Mucosa of stomach (tissue), 1 donor: ENCODE measurements around the gene BEST2.
"Not testable (repeated sequence)": the region's sequence is repeated elsewhere in the genome, so short reads cannot be mapped to it uniquely, and the experiment has no call there.

Source experiments
- H3K27me3 ChIP-seq: one replicate; pipeline ENCODE4 v1.7.0; 2013; ENCODE audit warnings: mild to moderate bottlenecking, low read length; ENCODE audit not compliant: control insufficient read depth, insufficient read depth
- H3K36me3 ChIP-seq: one replicate; pipeline ENCODE4 v1.7.0; 2013; ENCODE audit warnings: low read length; ENCODE audit not compliant: control insufficient read depth, insufficient read depth
- H3K4me1 ChIP-seq: one replicate; pipeline ENCODE4 v1.7.0; 2013; ENCODE audit warnings: mild to moderate bottlenecking, low read length; ENCODE audit not compliant: control insufficient read depth, insufficient read depth
- H3K4me3 ChIP-seq: one replicate; pipeline ENCODE4 v1.7.0; 2013; ENCODE audit warnings: low read length
- H3K9ac ChIP-seq: one replicate; pipeline ENCODE4 v1.7.0; 2013; ENCODE audit warnings: mild to moderate bottlenecking, low read length, moderate library complexity
- H3K9me3 ChIP-seq: one replicate; pipeline ENCODE4 v1.7.0; 2013; ENCODE audit warnings: mild to moderate bottlenecking, low read length, moderate library complexity; ENCODE audit not compliant: control insufficient read depth
- donor health status: Pancreatic carcinoma.

The BEST2 gene

DNA sequence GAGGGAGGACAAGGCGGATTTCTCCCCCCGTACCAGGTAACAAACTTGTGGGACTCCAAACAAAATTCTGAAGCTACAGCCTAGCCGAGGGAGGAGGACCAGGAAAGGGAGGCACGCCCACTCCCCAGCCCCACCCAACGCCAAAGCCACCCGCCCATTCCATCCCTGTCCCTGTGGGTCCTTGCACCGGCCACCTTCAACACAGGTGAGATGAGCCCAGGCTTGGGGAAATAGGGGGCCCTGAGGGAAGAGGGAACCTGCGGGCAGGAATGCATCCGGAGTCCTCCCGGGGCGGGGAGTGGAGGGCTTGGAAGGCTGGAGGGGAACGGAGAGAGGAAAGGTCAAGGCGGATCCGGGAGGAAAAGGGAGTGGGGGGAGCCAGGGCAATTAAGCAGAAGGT is at the start of gene BEST2:
Gene BEST2, plus strand, starts transcription at position 157 of the 400 bp plus-strand sequence. CDS start 802 bp downstream, outside the sequence.
- Histone ChIP-seq H3K9me3 (no peaks in the 10 kb centered on the region), H3K4me3 (no peak within 1 kb of the TSS), H3K9ac (no peak within 1 kb of the TSS), H3K4me1 (no peaks in the 10 kb centered on the region), H3K36me3 (peaks cover 4% of the 10 kb centered on the region), H3K27me3 (peaks cover 23% of the 10 kb centered on the region)

GRCh38 chr19:12703046-12703445 is 48.5 kb upstream of the BEST2 start:
- no peaks in the 10 kb centered on the region for H3K27me3 ChIP-seq
- H3K9me3 ChIP-seq = no peaks in the 10 kb centered on the region
- H3K4me1 ChIP-seq = no peaks in the 10 kb centered on the region
- H3K36me3 ChIP-seq = peaks cover 6% of the 10 kb centered on the region
- no peak overlapping the region for H3K9ac ChIP-seq
- no peak overlapping the region for H3K4me3 ChIP-seq

- H3K4me3 ChIP-seq = no peak overlapping the region
- H3K36me3 ChIP-seq = peaks cover 6% of the 10 kb centered on the region
- no peaks in the 10 kb centered on the region for H3K4me1 ChIP-seq
- no peak overlapping the region for H3K9ac ChIP-seq
- no peaks in the 10 kb centered on the region for H3K27me3 ChIP-seq
- H3K9me3 ChIP-seq = no peaks in the 10 kb centered on the region
Observed at GRCh38 chr19:12705169-12705568, 46.4 kb upstream of the BEST2 start.

- H3K4me3 ChIP-seq = no peak overlapping the region
- H3K9ac ChIP-seq = no peak overlapping the region
- H3K4me1 ChIP-seq = no peaks in the 10 kb centered on the region
- peaks cover 6% of the 10 kb centered on the region for H3K36me3 ChIP-seq
- H3K27me3 ChIP-seq = no peaks in the 10 kb centered on the region
- H3K9me3 ChIP-seq = no peaks in the 10 kb centered on the region
Observed at GRCh38 chr19:12705654-12706331, 45.8 kb upstream of the BEST2 start.

DNA sequence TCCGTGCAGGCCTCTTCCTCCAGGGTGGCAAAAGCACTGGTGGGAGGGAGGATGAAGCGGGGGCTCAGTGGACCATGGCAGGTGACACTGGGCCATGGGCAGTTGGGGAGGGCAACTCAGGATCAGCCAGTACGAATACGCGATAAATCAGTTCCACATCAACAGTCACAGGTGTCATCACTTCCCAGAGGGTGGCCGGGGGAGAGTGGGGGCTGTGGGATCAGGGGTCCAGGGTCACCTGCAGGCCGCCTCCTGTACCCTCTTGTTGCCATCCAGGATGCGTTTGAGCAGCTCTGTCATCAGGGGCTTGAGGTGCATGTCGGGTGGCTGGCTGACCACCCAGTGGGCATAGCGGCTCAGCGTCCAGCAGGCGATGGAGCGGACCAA is 45.3 kb upstream of the BEST2 start:
- Histone ChIP-seq H3K9me3 (no peaks in the 10 kb centered on the region), H3K9ac (no peak overlapping the region), H3K27me3 (no peaks in the 10 kb centered on the region), H3K4me3 (no peak overlapping the region), H3K36me3 (peaks cover 10% of the 10 kb centered on the region), H3K4me1 (no peaks in the 10 kb centered on the region)

GRCh38 chr19:12708641-12709040 is 43.0 kb upstream of the BEST2 start:
- no peak overlapping the region for H3K9ac ChIP-seq
- peaks cover 8% of the 10 kb centered on the region for H3K36me3 ChIP-seq

DNA sequence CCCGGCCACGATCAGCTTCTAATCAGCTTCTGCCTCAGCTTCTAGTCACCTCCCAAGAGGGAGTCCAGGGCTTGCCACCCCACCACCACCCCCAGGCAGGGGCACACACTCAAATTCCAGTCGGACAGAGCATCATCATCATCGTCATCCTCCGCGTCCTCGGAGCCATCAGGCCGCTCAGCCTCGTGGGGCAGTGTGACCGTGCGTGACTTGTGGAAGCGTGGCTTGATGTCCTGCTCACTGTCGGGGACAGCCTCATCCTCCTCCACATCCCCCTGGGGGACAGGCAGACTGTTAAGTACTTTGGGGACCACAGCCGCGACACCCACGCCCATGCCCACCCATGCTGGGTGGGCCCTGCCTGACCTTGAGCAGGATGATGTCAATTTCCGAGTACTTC is 40.4 kb upstream of the BEST2 start:
- Histone ChIP-seq H3K4me1 (no peaks in the 10 kb centered on the region), H3K27me3 (no peaks in the 10 kb centered on the region), H3K9me3 (no peaks in the 10 kb centered on the region), H3K36me3 (peaks cover 6% of the 10 kb centered on the region), H3K9ac (no peak overlapping the region), H3K4me3 (no peak overlapping the region)

More at GRCh38 chr19:12708641-12709040, 43.0 kb upstream of the BEST2 start:
- Histone ChIP-seq H3K27me3 (no peaks in the 10 kb centered on the region), H3K4me1 (no peaks in the 10 kb centered on the region), H3K9me3 (no peaks in the 10 kb centered on the region), H3K4me3 (no peak overlapping the region)

- not testable (repeated sequence) for H3K27me3 ChIP-seq, H3K9me3 ChIP-seq, H3K4me3 ChIP-seq, H3K9ac ChIP-seq, H3K36me3 ChIP-seq, H3K4me1 ChIP-seq
Observed at GRCh38 chr19:12712077-12712476, 39.5 kb upstream of the BEST2 start.

- not testable (repeated sequence) for H3K9me3 ChIP-seq, H3K27me3 ChIP-seq, H3K4me1 ChIP-seq, H3K36me3 ChIP-seq, H3K4me3 ChIP-seq, H3K9ac ChIP-seq
Observed at GRCh38 chr19:12713304-12713703, 38.3 kb upstream of the BEST2 start.

DNA sequence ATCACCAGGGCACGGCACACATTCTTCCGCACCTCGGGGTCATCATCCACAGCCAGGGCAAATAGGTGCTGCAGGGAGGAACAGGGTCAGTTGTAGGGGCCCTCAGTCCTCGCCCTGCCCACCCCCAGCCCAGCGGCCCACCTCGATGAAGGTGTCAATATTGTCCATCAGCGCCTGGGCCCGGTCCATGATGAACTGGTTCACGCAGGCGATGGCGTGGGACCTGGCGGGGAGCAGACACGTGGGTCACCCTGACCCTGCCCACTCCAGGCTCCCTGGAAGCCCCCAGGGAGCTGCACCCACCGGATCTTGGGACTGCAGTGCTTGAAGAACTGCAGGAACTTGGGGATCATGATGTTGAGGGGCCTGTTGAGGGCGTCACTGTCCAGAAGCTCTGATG is 36.5 kb upstream of the BEST2 start:
- Histone ChIP-seq H3K9me3 (no peaks in the 10 kb centered on the region), H3K4me3 (no peak overlapping the region), H3K9ac (no peak overlapping the region), H3K36me3 (peaks cover 6% of the 10 kb centered on the region), H3K4me1 (no peaks in the 10 kb centered on the region), H3K27me3 (no peaks in the 10 kb centered on the region)

DNA sequence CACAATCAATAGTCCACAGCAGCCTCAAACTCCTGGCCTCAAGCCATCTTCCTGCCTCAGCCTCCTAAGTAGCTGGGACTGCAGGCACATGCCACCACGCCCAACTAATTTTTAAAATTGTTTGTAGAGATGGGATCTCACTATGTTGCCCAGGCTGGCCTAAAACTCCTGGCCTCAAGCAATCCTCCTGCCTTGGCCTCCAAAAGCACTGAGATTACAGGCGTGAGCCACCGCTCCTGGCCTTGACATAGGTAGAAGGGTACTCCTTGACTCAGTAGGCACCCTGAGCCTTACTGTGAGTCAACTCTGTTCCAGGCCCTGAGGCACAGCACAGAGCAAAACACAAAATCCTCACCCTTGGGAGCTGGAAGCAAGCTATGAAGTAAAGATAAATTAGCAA is 35.7 kb upstream of the BEST2 start:
- H3K36me3 ChIP-seq = peaks cover 6% of the 10 kb centered on the region
- H3K9me3 ChIP-seq = no peaks in the 10 kb centered on the region
- H3K4me1 ChIP-seq = no peaks in the 10 kb centered on the region
- no peak overlapping the region for H3K9ac ChIP-seq
- no peak overlapping the region for H3K4me3 ChIP-seq
- no peaks in the 10 kb centered on the region for H3K27me3 ChIP-seq

DNA sequence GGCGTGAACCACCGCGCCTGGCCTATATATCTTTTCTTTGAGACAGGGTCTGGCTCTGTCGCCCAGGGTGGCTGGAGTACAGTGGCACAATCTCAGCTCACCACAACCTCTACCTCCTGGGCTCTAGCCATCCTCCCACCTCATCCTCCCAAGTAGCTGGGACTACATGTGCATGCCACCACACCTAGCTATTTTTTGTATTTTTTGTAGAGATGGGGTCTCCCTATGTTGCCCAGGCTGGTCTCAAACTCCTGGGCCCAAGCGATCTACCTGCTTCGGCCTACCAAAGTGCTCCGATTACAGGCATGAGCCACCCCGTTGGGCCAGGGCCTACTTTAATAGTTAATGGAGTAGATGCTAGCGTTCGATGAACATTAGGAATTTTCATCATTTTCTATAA is 31.3 kb upstream of the BEST2 start:
- Histone ChIP-seq H3K27me3 (no peaks in the 10 kb centered on the region), H3K9ac (peak overlapping the region; percentile 90), H3K4me1 (peaks cover 19% of the 10 kb centered on the region), H3K9me3 (no peaks in the 10 kb centered on the region), H3K4me3 (peak overlapping the region; percentile 14), H3K36me3 (no peaks in the 10 kb centered on the region)
